T-helper 2 cell (primary cell): Measurements from ENCODE around the gene GRIN3B.

Source experiments
- DNase-seq, 5 experiments: peaks; one replicate each; pipeline versions ENCODE4 v3.0.0 to v3.0.0-alpha.2; 2012 to 2022

Gene GRIN3B

DNA sequence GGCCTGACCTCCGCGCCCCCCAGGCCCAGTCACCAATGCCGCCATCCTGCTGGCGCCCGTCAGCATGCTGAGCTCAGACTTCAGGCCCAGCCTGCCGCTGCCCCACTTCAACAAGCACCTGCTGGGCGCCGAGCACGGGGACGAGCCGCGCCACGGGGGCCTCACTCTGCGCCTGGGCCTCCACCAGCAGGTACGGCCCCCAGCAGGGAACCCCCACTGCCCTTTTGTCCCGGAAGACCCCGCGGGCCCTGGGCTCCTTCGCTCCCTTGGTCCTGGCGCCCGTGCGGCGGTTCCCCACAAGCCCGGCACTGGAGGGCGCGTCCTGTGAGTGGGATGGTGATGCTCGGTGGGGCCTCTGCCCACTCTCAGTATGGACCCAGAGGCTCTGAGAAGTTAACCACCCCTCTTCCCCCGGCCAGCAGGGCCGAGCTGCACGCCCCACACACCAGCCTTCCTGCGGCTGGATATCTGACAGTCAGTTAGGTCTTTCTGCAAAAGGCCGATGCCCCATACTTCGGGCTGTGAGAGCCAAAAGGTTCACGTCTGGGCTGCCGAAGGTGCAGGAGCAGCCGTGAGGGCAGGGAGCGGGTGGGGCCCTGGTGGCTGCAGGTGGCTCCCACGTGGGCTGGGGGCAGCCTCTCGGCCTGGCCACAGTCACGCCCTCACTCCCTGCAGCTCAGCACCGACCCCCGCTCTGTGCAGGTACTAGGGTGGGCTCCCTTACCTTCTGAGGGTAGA is 8.1 kb upstream of the GRIN3B start:
- no peak for DNase-seq

DNA sequence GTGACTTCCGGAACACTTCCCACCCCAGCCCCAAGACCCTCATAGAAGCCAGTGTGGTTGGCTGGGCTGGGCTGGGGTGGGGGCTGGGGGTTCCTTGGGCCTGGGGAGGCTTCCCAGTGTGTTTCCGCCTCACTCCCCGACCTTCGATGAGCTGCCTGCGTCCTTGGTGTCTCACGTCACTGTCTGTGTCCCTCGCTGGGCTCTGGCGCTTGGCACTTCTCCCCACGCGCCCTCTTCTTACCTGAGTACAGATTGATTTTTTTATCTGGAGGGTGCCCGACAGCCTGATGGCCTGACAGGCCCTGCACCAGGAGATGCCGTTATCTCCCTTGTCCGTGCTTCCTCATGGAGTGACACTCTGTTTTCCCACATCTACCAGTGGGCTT is 7.6 kb upstream of the GRIN3B start:
- DNase-seq = no peak

DNA sequence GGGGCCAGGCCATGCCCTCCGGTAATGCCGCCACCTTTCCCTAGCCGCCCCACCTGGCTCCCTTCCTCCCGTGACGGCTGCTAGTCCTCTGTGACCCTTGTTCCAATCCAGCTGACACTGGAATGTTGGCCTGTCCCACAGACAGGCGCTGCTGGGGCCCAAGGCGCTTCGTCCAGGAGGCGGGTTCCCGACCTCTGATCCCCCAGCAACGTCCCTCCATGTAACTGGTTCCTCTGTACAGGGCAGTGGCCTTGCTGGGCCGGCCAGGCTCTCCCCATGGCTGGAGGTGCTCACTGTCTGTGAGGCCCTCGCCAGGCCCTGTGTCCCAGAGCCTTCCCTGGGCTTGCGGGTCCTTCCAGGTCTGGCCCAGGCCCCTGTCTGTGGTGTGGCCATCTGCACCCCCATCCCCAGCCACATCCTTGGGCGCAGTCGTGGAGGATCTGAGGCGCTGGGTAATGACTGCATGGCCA is 6.8 kb upstream of the GRIN3B start:
- no peak for DNase-seq

DNA sequence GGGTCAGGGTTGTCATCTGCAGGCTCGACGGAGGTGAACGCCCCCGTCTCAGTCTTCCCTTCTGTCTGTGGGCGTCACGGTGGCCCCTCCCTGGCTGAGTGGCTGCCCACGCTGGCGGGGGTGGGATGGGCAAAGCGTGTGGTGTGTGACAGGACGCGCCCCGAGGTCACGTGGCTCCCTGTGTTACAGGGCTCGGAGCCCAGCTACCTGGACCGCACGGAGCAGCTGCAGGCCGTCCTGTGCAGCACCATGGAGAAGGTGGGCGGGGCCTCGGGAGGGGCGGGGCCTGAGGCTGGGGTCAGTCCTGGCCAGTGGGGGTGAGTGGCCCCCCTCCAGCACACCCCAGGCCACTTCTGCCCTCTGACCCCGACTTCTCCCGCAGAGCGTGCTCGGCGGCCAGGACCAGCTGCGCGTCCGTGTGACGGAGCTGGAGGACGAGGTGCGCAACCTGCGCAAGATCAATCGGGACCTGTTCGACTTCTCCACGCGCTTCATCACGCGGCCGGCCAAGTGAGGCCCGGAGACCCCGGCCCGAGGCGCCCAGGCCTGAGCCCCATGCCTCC is 6.3 kb upstream of the GRIN3B start:
- DNase-seq = no peak

DNA sequence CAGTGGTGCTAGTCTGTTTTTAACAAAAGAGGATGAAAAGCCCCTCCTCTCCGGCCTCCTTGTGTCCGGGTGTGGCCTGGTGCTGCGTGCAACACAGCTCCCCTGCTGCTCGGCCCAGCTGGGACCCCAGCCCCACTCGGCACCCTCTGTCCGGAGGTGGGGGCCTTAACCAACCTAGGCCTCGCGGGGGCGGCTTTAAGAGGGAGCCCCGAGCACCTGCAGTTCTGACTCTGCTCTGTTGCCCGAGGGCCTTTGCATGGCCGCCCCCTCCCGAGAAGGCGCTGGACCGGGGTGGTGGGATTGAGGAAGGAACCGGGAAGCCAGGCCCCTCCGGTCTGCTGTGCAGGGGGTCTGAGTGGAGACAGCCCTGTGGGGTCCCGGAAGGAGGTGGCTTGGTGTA is 5.7 kb upstream of the GRIN3B start:
- no peak for DNase-seq

DNA sequence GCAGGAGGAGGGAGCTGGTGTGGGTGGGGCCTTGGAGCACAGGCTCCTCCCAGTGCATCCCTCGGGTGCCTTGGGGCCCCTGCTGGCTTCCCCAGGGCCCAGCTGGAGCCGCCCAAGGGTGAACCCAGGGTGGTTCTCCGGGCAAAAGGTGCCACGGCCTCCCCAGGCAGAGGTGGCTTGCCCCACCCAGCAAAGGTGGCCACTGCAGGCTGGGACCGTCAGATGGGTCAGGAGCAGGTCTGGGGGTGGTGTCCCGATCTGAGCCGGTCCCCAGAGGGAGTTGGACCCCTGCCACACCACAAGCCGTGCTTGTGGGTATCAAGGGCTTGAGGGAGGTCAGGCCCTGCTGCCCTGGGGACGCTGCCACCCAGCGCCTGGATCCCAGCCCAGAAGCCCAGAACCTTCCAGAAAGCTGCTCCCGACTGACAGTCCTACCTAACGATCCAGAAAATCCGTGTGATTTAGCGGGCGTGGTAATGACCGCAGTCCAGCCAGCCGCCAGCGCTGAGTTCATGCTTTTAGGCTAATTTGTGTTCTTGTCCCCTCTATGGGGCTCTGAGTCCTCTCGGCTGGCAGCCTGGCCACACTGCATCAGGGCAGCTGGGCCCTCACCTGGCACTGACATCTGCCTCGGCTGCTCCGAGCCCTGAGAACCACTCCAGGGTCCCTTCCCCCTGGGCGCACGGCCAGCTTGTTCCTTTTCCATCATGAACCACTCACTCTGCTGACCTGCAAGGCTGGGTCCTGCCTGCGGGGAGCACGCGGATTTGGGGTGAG is 5.0 kb upstream of the GRIN3B start:
- no peak for DNase-seq

DNA sequence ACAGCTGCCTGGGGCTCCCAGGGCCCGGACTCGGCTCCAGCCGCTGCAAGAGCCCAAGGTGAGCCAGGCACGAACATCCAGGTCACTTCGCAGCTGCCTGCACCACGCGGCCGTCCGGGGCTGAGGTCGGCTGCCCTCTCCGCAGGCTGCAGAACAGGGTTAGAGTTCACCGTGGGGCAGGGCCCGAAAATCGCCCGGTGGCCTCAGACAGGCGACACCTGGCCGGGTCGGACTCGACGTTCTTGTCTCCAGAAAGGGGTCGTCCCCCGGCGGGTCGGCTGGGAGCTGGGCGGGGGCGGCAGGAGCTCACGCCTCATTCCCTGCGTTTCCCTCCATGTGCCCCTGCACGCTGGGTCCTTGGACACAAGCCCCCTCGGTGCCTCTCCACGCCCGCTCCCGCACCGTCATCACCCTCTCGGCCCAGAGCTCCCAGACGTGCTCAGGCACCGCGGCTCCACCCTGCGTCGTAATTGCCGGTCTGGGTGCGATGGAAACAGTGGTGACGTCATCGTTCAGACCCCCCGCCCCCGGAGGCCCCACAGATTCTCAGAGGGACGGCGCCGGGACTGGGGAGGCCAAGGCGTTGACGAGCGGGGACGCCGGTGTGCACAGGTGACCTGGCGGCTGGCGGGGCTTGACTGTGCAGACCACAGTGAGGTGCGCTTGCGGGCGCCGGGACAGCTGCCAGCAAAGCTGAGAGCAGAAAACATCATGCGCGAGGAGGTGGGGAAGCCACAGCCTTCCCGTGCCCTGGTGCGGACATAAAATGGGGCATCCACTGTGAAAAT is 4.0 kb upstream of the GRIN3B start:
- DNase-seq = peak; percentile 35 to 99 (median 53)

DNA sequence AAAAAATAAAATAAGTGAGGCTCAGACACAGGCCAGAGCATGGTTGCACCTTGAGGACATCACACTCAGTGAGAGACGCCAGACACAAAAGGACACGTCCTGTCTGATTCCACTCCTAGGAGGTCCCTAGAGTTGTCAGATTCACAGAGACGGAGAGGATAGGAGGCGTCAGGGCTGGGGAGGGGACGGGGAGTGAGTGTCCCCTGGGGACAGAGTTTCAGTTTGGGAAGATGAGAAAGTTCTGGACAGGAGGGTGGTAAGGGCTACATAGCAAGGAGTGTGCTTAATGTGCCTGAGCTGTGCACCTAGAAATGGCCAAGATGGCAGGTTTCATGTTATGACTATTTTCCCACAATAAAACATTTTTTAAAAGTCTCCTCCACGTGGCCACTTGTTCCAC is 2.2 kb upstream of the GRIN3B start:
- DNase-seq = no peak

DNA sequence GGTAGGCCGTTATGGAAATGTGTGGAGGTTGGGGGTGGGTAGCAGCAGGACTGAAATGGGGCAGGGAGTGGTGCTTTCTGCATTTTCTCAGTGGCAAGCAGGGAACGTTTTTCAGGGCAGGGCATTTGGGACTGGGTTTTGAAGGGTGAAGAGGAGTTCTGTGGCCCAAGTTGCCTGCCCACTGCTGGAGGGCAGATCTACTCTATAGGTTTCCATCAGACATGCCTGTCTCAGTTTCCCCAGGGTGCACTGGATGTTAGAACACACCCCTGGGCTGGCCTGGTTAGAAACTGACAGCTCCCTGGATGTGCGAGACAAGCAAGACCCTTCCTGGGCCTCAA is 870 bp upstream of the GRIN3B start:
- no peak for DNase-seq

DNA sequence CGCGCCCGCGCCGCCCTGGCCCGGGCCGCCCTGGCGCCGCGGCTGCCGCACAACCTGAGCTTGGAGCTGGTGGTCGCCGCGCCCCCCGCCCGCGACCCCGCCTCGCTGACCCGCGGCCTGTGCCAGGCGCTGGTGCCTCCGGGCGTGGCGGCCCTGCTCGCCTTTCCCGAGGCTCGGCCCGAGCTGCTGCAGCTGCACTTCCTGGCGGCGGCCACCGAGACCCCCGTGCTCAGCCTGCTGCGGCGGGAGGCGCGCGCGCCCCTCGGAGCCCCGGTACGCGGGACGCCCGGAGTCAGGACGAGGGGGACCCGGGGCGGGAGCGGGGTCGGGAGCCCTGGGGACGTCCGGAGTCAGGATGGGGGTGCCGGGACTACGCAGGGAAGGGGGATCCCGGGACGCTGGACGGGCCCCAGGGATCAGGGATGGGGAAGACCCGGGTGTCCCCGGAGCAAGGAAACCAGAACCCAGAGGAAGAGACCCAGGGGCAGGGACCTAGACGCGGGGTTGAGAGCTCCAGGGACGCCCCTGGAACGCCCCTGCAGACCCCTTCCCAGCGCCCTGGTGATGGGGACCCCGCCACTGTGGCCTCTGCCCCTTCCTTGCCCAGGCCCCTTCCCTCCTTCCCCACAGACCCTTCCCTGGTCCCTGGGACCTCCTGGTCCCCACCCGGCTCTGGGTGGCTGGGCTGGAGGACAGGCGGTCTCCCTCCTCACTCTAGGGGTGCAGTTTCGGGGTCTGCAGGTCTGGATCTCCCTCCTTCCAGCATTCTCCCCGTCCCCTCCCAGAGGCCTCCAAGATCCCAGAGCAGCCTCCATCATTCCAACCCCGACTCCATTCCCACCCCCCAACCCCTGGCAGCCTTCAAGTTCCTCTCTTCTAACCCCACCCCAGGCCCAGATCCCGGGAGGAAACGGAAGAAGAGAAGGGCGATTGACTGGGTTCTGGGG is 645 bp downstream of the GRIN3B start:
- no peak for DNase-seq

DNA sequence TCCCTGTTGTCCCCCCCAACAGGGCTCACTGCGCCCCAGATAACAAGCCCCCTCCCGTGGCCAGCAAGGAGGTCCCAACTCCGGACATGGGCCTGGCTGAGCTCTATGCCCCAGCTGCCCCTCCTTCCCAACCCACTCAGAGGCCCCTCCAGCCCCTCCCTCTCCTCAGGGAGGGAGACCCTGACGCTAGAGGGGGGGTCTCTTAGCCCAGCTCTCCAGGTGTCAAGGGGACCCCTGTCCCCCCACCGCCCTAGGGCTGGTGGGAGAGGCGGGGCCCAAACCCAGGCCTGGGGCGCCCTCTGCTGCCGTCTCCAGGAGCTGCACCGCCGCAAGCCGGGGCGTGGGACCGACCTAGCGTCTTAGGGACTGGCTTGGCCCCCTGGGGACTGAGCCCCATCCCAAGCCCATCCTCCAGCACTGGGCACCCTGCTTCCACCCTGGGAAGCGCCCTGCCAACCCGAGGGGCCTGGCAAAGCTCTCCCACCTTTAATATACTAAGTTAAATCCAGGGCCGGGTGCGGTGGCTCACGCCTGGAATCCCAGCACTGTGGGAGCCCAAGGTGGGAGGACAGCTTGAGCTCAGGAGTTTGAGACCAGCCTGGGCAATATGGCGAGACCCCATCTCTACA is 1.4 kb downstream of the GRIN3B start:
- peak; percentile 47 to 64 (median 51) for DNase-seq

DNA sequence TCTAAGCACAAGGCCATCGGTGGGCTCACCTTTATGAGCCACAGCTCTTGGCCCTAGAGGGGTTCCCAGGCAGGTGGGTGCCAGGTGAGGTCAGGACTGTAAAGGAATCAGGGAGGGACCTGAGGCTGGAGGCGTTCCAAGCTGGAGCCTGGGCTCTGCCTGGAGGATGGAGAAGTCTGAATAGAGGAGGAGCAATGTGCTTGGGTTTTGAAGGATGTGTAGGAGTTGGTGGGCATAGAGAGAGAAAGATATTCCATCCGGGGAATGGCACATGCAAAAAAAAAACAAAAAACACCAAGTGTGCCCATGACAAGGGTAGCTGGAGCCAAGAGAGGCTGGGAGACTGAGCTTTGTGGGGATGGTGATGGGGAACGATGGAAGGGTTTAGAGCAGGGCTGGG is 2.4 kb downstream of the GRIN3B start:
- DNase-seq = no peak

DNA sequence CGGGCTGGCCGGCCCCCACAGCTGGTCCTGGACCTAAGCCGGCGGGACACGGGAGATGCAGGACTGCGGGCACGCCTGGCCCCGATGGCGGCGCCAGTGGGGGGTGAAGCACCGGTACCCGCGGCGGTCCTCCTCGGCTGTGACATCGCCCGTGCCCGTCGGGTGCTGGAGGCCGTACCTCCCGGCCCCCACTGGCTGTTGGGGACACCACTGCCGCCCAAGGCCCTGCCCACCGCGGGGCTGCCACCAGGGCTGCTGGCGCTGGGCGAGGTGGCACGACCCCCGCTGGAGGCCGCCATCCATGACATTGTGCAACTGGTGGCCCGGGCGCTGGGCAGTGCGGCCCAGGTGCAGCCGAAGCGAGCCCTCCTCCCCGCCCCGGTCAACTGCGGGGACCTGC is 3.1 kb downstream of the GRIN3B start:
- no peak for DNase-seq

DNA sequence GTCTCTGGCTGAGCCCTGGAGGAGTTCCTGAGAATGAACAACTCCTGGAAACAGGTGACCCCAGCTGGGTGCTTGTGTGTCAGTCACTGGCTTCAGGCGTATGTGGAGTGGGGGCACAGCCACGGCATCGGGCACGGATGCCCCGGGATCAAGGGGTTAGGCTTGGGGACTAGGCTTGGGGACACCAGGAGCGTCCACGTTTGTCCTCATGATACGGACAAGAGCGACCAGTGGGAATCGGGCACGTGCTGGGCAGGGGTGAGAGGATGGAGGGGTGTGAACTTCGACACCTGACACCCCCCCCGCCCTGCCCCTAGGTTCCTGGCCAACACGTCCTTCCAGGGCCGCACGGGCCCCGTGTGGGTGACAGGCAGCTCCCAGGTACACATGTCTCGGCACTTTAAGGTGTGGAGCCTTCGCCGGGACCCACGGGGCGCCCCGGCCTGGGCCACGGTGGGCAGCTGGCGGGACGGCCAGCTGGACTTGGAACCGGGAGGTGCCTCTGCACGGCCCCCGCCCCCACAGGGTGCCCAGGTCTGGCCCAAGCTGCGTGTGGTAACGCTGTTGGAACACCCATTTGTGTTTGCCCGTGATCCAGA is 4.1 kb downstream of the GRIN3B start:
- DNase-seq = no peak

DNA sequence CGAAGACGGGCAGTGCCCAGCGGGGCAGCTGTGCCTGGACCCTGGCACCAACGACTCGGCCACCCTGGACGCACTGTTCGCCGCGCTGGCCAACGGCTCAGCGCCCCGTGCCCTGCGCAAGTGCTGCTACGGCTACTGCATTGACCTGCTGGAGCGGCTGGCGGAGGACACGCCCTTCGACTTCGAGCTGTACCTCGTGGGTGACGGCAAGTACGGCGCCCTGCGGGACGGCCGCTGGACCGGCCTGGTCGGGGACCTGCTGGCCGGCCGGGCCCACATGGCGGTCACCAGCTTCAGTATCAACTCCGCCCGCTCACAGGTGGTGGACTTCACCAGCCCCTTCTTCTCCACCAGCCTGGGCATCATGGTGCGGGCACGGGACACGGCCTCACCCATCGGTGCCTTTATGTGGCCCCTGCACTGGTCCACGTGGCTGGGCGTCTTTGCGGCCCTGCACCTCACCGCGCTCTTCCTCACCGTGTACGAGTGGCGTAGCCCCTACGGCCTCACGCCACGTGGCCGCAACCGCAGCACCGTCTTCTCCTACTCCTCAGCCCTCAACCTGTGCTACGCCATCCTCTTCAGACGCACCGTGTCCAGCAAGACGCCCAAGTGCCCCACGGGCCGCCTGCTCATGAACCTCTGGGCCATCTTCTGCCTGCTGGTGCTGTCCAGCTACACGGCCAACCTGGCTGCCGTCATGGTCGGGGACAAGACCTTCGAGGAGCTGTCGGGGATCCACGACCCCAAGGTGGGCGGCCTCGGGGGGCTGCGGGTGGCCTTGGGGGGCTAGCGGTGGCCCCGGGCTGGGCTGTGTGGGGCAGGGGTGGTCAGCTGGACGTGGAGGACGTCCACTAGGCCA is 4.8 kb downstream of the GRIN3B start:
- DNase-seq = no peak

DNA sequence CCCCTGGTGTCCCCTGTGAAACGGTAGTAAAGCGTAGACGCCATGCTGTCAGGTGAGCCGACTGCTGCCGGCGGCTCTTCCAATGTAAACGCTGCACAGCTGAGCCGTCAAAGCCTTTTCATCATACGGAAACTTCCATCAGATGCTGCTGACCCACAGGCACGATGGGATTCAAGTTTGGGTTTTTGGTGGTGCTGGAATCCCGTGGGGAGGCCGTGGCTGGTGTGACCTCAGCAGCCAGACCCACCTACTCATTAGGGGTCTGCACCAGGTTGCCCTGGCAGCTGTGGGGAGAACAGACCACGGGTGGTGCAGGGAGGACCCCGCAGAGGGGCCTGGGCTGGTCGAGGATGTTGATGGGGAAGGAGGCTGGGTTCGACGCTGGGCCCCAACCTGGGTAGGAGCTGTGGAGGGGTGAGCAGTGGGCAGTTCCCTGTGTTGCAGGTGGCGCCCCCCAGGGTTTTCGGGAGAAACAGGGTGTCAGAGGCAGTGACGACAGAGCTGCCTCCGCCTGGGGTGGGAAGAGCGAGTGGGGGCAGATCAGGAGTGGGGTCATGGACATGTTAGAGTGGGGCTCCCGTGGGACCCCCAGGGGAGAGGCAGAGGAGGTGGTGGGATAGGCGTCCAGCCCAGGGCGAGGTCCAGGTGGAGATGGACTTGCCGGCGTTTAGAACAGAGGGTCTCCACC is 6.6 kb downstream of the GRIN3B start:
- no peak for DNase-seq

DNA sequence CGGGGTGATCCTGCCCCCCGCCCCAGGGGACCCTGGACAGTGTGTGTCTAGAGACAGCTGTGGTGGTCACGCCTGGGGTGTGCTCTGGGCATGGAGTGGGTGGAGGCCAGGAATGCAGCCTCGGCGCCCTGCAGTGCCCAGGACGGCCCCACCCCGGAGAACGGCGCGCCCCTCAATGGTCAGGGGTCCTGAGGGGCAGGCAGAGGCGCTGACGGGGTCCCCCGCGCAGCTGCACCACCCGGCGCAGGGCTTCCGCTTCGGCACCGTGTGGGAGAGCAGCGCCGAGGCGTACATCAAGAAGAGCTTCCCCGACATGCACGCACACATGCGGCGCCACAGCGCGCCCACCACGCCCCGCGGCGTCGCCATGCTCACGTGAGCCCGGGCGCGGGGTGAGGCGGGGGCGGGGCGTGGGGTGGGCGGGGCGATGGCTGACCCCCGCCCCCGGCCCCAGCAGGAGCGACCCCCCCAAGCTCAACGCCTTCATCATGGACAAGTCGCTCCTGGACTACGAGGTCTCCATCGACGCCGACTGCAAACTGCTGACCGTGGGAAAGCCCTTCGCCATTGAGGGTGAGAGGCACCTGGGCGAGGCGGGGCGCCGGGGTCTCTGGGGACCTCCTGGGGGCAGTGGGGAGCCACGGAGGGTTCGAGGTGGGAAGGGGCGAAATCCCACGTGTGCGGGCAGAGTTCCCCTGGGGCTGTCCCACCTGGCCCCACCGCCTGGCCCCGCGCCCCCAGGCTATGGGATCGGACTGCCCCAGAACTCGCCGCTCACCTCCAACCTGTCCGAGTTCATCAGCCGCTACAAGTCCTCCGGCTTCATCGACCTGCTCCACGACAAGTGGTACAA is 7.4 kb downstream of the GRIN3B start:
- DNase-seq = no peak

DNA sequence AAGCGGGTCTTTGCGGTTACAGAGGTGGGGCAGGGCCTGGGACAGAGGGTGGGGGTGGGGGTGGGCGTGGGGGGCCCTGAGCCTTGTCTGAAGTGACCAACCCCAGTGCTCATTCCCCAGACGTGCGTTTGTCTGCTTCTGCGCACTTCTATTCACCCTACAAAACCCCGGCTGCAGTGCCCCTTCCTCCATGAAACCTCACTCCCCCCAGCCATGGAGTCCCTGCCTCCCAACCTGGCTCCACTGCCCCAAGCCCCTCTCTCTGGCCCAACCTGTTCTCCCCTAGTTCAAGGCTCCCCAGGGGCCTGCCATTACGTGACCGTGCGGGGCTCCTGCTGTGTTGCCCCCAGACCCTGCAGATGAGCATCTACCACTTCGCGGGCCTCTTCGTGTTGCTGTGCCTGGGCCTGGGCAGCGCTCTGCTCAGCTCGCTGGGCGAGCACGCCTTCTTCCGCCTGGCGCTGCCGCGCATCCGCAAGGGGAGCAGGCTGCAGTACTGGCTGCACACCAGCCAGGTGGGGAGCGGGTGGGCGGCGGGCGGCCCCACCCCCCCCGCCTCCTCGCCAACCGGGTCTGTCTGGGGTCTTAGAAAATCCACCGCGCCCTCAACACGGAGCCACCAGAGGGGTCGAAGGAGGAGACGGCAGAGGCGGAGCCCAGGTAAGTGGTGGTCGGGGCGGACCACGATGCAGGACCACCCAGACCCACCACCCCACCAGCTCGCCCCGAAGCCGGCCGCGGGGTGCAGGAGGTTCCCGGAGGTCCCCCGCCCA is 8.2 kb downstream of the GRIN3B start:
- DNase-seq = no peak
